Measurements from ENCODE around the gene DUSP22.
"Not testable (repeated sequence)": the region's sequence is repeated elsewhere in the genome, so short reads cannot be mapped to it uniquely, and the experiment has no call there.

Gene DUSP22

DNA sequence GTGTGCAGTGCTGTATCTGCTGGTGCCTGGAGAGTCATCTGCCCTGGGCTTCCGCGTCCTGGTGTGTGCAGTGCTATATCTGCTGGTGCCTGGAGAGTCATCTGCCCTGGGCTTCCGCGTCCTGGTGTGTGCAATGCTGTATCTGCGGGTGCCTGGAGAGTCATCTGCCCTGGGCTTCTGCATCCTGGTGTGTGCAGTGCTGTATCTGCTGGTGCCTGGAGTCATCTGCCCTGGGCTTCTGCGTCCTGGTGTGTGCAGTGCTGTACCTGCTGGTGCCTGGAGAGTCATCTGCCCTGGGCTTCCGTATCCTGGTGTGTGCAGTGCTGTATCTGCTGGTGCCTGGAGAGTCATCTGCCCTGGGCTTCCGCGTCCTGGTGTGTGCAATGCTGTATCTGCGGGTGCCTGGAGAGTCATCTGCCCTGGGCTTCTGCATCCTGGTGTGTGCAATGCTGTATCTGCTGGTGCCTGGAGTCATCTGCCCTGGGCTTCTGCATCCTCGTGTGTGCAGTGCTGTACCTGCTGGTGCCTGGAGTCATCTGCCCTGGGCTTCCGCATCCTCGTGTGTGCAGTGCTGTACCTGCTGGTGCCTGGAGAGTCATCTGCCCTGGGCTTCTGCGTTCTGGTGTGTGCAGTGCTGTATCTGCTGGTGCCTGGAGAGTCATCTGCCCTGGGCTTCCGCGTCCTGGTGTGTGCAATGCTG lies 33.0 kb downstream of the DUSP22 start:
- not testable (repeated sequence) for DNase-seq

DNA sequence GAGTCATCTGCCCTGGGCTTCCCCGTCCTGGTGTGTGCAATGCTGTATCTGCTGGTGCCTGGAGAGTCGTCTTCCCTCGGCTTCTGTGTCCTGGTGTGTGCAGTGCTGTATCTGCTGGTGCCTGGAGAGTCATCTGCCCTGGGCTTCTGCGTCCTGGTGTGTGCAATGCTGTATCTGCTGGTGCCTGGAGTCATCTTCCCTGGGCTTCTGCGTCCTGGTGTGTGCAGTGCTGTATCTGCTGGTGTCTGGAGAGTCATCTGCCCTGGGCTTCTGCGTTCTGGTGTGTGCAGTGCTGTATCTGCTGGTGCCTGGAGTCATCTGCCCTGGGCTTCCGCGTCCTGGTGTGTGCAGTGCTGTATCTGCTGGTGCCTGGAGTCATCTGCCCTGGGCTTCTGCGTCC lies 33.8 kb downstream of the DUSP22 start:
- DNase-seq = not testable (repeated sequence)

DNA sequence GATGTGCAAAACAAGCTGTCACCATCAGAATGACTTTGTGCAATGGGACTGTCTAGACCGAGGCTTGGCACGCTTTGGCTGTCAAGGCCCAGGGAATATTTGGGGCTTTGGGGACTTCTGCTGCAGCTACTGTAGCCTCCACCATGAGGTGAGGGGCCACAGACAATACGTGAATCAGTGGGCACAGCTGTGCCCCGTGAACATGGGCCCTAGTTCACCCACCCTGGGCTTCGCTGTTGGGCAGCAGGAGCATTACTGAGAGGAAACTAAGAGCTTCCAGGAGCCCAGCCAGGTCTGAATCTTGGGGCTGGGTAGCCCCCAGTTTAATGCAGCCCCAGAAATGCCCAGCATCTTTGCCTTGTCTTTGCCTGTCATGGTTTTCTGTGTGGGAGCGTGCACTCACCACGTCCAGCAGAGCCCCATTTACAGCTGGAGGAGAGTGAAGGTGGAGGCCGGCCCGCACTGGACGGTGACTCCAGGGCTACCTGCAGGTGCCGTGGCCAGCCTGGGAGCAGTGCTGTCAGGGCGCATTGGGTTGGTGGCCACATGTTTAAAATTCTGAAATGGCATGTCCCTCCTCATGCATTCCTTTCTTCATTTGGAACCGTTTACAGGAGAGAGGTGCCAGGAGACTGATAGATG lies 34.7 kb downstream of the DUSP22 start:
- no peak for DNase-seq

DNA sequence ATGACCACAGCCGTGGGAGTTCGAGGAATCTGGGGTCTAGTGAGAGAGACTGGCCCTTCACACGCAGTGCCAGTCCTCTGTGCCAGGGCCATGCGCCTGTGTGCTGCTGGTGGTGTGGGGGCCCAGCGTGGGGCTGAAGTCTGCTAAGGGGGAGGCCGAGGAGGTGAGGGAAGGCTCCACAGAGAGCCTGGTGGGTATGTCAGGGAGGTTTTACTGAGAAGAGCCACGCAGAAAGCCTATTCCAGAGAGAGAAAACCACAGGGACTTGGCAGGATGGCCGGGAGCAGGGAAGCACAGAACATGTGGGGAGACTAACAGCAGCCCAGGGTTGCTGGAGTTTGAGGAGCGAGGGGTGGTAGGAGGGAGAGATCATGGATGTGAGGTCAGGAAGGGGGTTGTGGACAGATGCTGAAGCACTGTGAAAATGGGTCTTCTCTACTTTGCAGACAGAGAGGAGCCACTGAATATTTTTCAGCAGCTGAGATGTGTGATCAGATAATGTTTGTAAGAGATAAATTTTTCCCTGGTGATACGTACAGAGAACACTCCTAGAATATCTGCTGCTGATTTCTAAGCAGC lies 35.3 kb downstream of the DUSP22 start:
- DNase-seq = no peak

DNA sequence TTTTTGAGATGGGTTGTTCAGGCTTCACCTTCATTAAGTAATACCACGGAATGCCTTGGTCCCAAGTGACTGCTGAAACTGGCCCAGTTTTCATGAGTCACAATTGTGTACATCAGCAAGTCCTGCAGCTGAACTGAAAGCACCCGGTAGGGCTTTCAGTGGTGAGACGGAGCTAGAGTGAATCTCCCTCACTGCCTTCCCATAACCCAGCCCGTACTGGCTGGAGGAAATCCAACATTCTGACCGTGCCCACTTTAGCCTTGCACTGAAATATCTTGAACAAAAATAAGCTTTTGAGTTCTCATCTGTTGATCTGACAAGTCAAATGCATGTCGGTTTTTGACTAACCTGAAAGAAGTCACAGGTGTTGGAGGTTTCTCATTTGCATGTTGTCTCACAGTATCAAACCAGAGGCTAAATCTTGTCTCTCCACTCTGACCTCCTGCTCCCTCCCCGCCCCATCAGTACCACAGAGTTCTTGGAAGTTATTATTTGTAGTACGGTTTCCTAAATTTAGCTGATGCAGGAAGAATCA lies 35.9 kb downstream of the DUSP22 start:
- DNase-seq = no peak

DNA sequence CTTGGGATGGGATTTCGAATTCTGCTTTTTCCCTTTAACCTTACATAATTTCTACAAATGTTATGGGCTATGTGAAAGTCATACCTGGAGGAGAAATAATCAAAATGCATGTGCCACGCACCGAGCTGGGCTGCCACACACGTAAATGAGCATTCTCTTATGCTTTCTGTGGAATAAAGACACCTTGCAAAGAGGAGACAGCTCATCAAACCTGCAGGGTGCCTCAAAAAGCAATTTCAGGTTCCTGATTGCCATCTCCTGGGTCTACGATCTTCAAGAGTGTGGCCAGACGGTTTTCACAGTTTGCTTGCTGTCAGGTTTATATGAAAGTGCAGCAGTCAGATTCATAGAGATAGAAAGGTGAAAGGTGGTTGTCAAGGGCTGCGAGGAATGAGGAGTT lies 36.6 kb downstream of the DUSP22 start:
- DNase-seq = no peak

DNA sequence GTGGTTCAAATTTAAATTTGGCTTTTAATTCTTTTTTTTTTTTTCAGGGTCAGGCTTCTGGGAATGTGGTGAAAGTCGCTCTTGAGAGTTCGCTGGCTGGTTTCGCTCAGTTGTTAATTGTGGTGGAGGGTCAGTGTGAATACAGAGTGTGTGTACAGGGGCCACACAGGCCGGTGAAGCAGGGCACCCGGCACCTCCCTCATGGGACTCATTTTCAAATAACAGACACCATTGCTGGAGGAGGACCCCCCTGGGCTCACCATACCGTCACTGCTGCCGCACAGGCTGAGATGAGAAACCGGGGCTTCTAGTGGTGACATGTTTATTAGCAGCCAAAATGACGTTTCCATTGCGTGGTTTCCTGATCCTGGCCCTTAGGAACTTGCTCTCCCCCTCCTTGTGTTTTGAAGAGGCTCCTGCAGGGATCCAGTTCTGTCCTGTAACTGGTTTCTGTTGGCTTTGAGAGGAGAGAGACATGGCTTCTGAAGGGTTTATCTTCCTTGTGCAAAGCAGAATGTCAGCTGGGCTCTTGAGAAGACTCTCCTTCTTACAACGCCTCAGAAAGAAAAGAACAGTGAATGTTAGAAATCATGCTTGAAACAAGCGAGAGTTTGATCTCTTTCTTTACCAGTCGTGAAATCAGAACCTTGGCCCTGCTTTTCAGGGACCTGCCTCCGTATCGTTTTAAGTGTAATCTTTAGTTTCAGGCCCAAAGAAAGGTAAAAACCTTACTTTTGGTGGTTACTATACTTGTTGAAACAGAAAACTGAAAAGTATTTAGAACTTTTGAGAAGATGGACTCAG lies 37.8 kb downstream of the DUSP22 start:
- DNase-seq = no peak

DNA sequence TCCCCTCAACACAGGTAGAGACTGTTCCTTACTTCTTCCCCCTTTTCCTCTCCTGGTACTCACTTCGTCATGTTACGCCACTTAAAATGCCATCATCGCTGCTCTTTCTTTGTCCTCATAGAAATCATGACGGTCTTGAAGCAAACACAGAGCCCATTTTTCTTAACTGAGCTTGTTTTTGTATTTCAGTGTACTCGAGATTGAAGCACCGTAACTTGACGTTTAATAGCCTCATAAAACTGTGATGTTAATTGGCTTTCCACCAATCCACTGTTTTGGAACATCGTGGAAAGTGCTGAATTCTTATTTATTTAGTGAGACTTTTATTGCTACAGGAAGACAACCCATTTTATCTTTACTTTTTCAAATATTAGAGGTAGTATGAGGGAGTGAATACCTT lies 38.7 kb downstream of the DUSP22 start:
- DNase-seq = no peak

DNA sequence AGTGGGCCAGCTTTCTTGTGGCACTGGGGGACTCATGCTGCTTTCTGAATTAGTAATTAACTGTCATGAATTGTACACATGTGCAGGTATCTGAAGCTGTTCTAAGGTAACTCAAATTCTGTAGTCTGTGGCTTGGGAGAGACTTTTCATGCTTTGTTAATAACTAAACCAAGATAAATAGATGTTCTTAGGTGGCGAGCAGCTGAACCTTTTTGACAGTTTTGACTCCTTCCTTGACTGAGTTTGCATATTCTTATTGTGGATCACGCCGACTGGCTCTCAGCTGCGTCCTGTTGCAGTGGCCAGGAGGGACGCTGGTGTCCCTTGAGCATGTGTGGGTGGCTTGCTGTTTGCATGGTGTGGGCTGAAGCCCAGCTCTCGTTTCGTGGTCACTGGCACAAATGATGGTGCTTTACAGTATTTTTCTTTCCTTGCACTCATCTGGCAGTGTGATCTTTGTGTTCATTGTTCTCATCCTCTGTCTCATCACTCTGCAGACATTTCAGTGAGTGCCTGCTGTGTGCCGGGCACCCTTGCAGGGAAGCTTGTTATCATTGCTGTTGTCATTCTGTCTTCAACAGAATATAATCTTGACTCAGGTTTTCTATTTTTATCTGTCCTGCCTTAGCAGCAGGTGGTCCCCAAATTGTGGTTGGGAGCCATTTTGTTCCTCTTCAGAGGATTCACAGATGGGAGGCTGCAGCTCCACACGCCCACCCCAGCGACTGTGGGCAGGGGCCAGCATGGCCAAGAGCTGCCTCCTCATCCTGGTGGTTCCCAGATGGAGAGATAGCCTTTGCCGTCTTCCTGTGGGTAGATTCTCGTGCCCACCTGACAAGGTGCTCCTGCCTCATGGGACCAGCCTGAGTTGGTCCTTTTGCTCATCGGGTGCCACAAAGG lies 39.6 kb downstream of the DUSP22 start:
- DNase-seq = no peak

DNA sequence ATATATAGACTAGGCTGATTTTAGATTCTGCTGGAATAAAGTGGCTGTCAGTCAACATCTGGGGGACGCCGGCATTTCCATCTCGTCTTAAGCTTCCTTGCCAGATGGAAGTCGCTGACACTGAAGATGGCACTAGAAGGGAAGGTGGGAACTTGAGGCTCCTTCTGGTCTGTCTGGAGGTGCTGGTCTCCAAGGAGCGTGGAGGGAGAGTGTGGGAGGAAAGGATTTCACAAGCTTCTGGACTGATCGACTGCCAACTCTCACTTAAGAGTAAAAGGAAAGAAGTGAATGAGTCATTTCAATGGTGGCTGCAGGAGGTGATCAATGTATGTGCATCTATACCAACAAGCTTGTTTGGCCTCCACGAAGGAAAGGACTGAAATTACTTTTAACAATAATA lies 40.4 kb downstream of the DUSP22 start:
- no peak for DNase-seq

DNA sequence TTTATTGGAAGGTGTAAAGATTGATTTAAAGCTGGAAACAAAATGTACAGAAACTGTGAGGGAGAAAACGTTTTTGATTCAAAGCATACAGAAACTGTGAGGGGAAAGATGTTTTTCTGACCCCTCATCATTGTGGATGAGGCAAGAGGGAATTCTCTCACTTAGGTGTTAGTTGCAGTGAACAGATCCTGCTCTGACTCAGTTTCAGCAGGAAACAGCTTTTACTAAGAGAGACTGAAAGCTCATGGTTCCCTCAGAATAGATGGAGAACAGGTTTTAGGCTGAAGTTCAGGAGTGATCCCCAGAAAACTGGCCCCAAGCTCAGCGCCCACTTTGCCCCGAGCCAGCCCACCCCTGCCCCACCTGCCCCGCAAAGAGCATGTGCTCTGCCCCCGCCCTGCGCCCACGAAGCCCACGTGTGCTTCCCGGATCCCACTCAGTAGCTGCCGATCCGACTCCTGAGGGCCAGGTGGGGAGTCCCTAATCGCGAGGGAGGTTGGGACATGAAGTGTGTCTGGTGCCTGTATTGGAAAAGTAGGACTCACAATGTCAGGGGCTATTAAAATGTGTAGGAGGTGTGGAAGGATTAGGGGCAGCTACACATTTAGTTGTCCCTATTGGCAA lies 41.2 kb downstream of the DUSP22 start:
- no peak for DNase-seq

DNA sequence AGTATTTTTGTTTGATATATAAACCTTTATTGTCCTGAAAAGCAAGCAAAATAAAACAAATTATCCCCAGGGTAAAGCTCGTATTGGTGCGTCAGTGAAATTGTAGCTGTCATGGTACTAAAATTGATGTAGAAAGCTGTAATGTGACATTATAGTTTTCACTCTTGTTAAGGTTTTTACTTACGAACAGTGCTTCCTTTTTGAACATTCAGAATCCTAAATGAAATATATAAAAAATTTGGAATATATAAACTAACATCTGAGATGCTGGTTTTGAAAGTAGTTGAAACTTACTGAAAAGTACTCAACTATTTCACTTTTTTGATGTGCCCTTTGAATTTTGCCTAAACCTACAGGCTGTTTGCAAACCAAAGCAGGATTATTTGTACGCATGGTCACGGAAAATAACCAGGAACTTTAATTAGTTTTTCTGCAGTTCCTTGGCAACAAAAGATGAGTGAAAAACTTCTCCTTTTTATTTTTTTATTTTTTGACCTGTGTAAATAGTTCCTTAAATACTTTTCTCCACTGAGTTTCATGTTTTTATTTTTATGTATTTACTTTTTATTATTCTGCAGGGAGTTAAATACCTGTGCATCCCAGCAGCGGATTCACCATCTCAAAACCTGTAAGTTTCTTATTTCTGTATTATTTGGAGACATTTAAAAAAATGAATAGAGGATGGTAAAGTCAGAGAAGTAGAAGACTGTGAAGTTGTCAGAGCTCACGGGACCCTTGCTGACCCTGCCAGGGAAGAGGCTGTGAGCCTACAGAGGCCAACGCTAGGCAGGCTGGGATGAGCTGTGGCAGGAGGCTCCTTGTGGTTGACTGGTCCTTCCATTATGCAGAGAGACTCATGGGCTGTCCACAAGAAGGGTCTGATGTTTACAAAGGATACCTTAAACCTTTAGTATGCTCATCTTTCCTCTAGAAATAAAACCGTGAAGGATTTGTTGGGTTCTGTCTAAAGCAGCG lies 42.5 kb downstream of the DUSP22 start:
- no peak for DNase-seq

DNA sequence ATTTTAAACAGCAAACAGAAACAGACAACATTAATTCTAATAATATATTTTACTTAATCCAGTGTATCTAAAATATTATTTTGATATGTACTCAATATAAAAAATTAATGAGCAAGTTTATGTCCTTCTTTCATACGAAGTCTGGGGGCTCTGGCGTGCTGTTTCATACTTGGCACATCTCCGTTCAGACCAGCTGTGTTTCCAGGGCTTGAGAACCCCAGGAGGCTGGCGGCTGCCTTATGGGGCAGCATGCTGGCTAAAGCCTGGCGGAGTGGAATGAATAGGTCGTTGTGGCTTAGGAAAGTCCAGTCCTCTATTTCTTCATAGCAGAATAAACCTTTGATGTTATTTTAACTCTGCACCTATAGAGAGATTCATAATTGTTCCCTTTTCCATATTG lies 43.3 kb downstream of the DUSP22 start:
- no peak for DNase-seq

DNA sequence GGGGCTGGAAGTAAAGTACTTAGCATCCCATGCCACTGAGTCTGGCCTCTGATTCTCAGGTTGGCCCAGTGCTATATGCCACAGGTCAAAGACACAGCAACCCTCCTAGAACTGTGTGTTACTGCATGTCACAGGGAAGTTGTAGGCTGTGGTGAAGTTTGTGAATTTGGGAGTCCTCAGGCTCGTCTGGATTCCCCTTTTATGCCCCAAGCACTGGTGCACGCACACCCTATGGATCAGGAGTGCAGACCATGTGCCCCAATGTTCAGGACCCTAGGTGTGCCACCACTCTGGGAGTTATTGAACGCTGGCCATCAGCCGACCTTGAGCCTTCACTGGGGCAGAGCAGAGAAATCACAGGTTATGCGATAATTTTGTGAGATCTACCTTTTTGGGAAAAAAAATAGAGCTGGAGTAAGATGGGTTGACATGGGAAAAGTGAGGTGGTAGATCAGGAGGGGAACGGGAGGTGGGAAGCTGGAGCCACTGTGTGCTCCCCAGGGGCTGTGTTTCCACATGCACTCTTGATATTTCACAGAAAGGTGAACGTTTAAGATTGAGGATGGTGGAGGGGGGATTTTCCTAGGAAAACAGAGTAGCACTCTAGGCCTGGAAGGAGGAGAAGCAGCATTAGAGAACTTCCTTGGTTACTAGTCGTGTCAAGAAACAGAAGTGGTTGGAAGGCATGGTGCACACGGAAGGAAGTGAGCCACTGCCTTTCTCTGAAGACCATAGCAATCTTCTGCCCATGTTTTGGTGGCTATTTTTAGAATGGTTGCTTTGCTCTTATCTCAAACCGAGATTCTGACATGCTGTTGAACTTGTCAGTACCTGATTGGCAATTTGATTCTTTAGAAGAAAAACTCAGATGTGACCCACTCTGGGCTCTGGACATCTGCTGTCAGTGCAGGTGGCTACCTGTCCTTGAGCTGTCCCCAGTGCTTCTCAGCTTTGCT lies 44.1 kb downstream of the DUSP22 start:
- no peak for DNase-seq

DNA sequence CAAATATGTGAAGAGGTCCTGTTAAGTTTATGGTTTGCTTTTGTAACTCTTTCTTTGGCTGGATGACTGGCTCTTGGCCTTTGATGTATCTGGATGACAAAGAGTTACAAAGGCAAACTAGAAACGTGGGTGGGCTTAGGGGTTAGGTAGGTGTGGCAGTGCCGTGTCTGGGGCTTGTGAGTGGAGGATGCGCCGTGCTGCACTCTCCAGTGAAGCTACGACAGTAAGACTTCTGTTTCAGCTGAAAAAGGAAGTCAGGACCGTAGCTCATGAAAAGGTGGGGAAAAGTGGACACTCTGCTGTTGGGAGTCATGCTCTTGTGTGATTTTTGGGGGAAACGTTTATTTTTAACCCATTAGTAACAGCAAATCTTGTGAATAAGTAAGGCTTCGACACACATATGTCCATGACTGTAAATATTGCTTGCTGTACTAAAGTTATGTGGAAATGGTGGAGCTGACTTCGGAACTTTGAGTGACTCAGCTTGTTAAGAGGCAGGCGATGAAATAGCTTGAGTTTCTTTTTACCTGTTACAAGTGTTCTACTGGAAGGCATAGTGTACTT lies 45.6 kb downstream of the DUSP22 start:
- DNase-seq = no peak

DNA sequence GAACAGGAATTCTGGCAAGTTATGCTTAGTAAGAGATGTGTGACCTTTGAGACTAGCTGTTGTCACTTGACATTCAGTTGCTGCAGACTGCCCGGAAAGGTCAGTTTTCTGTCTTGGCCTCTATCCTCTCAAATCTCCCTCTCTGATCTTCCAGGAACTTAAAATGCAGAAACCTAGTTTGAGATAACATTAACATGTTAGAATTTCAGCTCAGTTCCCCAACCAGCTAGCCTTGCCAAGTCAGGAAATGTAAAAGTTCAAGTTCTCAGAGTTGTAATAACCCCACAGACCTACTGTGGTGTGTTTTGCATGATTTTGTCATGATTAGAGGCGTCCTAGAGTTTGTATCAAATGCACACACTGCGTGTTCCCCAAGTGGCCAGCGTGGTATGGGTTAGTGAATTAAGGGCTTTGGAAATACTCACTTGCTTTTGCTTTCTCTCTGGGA lies 46.6 kb downstream of the DUSP22 start:
- DNase-seq = no peak

DNA sequence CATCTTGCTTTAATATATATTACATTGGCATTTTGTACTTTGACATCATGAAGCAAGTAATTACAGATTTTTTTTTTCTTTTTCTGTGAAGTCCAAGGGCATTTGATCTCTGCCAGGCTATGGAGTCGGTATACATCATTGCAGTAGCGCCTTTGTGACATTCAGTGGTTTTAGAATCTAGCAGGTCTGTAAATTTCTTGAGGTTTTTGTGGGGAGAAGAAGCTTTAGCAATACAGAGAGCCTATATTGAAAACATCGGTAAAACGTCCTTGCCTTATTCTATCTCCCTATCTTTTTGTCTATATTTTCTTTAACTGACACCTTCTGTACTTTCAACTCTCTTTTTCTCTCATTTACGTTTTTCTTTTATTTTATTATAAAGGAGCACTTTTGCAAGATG lies 47.2 kb downstream of the DUSP22 start:
- no peak for DNase-seq

DNA sequence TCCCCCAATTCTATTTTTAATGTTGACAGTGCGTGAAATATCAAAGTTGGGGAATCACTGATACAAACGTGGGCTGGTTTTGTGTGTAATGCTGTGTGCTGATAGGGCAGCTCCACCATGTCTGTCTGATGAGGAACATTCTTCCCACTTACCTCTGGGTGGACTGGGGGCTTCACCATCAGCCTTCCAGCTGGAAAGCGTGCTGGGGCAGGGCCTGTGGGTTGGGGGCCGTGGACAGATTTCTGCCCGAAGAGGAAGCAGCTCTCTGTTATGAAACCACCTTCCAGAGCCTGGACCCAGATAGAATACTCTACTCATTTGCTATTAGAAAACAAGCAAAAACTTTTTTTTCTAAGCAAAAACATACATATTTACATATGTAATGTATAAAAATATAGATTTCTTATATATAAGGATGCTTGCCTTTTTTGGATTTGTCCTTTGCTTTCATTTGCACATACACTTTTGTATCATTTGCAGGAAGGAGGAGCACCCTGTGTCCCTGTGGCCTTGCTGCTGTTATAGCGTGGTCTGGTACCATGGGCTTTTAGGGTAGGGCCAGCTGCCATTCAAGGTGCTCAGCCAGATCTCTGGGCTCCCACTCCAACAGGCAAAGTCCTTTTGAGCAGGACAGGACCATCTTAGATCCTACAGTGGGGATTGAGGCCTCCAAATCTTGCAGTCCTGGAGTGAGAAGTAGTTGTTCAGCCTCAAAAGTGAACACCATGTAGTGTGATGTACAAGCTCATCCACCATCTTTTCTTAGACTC lies 48.1 kb downstream of the DUSP22 start:
- DNase-seq = no peak
